ENCODE measurements around the gene SRPK1.

The SRPK1 gene

GRCh38 chr6:35897036-35897435 is 23.9 kb downstream of the SRPK1 start:
- no peak for DNase-seq

- DNase-seq = no peak
These were observed 24.7 kb downstream of the SRPK1 start for GRCh38 chr6:35896228-35896627.

- no peak for DNase-seq
These were observed 25.3 kb downstream of the SRPK1 start for GRCh38 chr6:35895560-35895959.

- no peak for DNase-seq
These were observed 26.1 kb downstream of the SRPK1 start for GRCh38 chr6:35894776-35895175.

GRCh38 chr6:35893246-35893645 is 27.7 kb downstream of the SRPK1 start:
- no peak for DNase-seq

GRCh38 chr6:35892482-35892881 is 28.4 kb downstream of the SRPK1 start:
- no peak for DNase-seq

GRCh38 chr6:35879151-35879550 is 41.7 kb downstream of the SRPK1 start:
- DNase-seq = no peak

GRCh38 chr6:35876902-35877301 is 44.0 kb downstream of the SRPK1 start:
- DNase-seq = no peak

- DNase-seq = no peak
These were observed 46.2 kb downstream of the SRPK1 start for GRCh38 chr6:35874730-35875129.

GRCh38 chr6:35859367-35859766 is 61.5 kb downstream of the SRPK1 start:
- no peak for DNase-seq

- no peak for DNase-seq
These were observed 63.0 kb downstream of the SRPK1 start for GRCh38 chr6:35857853-35858252.

GRCh38 chr6:35856250-35856649 is 64.6 kb downstream of the SRPK1 start:
- DNase-seq = no peak

- no peak for DNase-seq
These were observed 67.9 kb downstream of the SRPK1 start for GRCh38 chr6:35852994-35853393.

GRCh38 chr6:35850208-35850607 is 70.7 kb downstream of the SRPK1 start:
- DNase-seq = no peak

GRCh38 chr6:35844290-35844689 is 76.6 kb downstream of the SRPK1 start:
- DNase-seq = no peak

- no peak for DNase-seq
These were observed 78.5 kb downstream of the SRPK1 start for GRCh38 chr6:35842381-35842780.

GRCh38 chr6:35839019-35839418 is 81.9 kb downstream of the SRPK1 start:
- no peak for DNase-seq

- DNase-seq = no peak
These were observed 87.4 kb downstream of the SRPK1 start for GRCh38 chr6:35833536-35833935.

- DNase-seq = no peak
These were observed 89.5 kb downstream of the SRPK1 start for GRCh38 chr6:35831257-35832007.

- no peak for DNase-seq
These were observed 91.6 kb downstream of the SRPK1 start for GRCh38 chr6:35829306-35829705.

- DNase-seq = no peak
These were observed 96.2 kb downstream of the SRPK1 start for GRCh38 chr6:35824552-35825192.

GRCh38 chr6:35823601-35824000 is 97.3 kb downstream of the SRPK1 start:
- DNase-seq = no peak

- no peak for DNase-seq
These were observed 103.4 kb downstream of the SRPK1 start for GRCh38 chr6:35817515-35817914.

- DNase-seq = no peak
These were observed 109.3 kb downstream of the SRPK1 start for GRCh38 chr6:35811699-35811995.
